Upper lobe of left lung (tissue), 4 donors: ENCODE measurements around the gene GLRA1.

ENCODE experiments used
- POLR2A ChIP-seq, 4 donors: fragments of 450-650 bp; IDR thresholded peaks; one replicate each; pipeline ENCODE4 v1.5.1; 2016 to 2017; ENCODE audit warnings: antibody characterized with exemption in 4 of 4, mild to moderate bottlenecking in 2 of 4
- TF ChIP-seq, protein P1 (sequence below), 6 experiments: fragments of 450-650 bp in 4 of 6; fragments of 200-600 bp in 2 of 6; sonication (generic) in 2 of 6; IDR thresholded peaks; one replicate each; pipeline ENCODE4 v1.5.1; 2016 to 2019; ENCODE audit warnings: antibody characterized with exemption in 6 of 6

DNA sequence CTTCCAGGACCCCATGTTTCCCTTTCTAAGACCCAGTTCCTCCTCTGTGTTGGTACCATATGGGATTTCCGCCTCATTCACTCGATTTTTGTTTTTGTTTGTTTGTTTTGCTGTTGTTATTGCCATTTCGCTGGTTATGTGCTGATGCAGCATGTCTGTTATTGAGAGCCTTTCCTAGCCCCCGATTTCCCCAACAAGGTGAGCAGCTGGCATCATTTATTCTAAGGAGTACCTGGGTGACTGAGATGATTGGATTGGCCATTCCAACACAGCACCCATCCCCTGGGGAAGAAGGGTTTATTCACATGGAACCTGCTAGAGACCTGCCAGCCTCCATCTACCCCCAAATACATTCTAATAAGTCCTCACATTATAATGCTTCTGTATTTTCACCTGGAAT is 2.7 kb downstream of the GLRA1 start:
- TF ChIP-seq POLR2A (IDR thresholded peaks at IDR 0.05) = no peak
- TF ChIP-seq, protein P1, sequence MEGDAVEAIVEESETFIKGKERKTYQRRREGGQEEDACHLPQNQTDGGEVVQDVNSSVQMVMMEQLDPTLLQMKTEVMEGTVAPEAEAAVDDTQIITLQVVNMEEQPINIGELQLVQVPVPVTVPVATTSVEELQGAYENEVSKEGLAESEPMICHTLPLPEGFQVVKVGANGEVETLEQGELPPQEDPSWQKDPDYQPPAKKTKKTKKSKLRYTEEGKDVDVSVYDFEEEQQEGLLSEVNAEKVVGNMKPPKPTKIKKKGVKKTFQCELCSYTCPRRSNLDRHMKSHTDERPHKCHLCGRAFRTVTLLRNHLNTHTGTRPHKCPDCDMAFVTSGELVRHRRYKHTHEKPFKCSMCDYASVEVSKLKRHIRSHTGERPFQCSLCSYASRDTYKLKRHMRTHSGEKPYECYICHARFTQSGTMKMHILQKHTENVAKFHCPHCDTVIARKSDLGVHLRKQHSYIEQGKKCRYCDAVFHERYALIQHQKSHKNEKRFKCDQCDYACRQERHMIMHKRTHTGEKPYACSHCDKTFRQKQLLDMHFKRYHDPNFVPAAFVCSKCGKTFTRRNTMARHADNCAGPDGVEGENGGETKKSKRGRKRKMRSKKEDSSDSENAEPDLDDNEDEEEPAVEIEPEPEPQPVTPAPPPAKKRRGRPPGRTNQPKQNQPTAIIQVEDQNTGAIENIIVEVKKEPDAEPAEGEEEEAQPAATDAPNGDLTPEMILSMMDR (IDR thresholded peaks at IDR 0.05) = no peak
